GM23248 (cell line): ENCODE results near the gene SYNRG.

Source experiments
- EZH2 ChIP-seq: fragments of 200-600 bp; sonication (generic); IDR thresholded peaks from 2 replicates; pipeline ENCODE4 v1.6.1; 2018; ENCODE audit warnings: antibody characterized with exemption, mild to moderate bottlenecking; ENCODE audit not compliant: insufficient read depth, poor library complexity, severe bottlenecking
- EZH2phosphoT487 ChIP-seq: fragments of 200-600 bp; sonication (generic); IDR thresholded peaks from 2 replicates; pipeline ENCODE4 v1.6.1; 2018; ENCODE audit warnings: antibody characterized with exemption, moderate library complexity, mild to moderate bottlenecking, low read depth; ENCODE audit not compliant: insufficient read depth

DNA sequence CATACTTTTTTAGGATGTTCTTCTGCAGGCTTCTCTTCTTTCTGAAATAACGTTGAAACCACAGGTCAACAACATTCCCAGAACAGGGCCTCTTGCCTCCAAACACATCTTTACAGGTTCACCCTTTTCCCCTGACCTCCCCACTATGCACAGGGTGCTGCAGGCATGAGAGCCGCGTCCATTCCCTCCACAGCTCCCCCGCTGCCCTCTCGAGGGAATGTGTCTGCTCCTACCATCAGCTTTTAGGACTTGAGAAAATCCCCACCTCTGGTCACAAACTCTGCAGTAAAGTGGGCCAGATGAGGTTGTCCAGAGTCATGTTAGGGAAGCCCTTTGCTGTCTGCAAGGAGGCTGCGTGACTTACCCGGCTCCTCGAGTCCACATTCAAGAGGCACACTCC is 89.0 kb downstream of the SYNRG start:
- TF ChIP-seq EZH2: no peak
- no peak for TF ChIP-seq EZH2phosphoT487
